ENCODE data around the gene DPEP1.
"Not testable (repeated sequence)": the region's sequence is repeated elsewhere in the genome, so short reads cannot be mapped to it uniquely, and the experiment has no call there.

The DPEP1 gene

GRCh38 chr16:89621698-89622409, 8.4 kb downstream of the DPEP1 start:
- DNase-seq: no peak

GRCh38 chr16:89623511-89624261, 10.2 kb downstream of the DPEP1 start:
- DNase-seq: no peak

- no peak for DNase-seq
Observed at GRCh38 chr16:89624777-89625761, 11.6 kb downstream of the DPEP1 start.

- DNase-seq: no peak
Observed at GRCh38 chr16:89629827-89630610, 16.6 kb downstream of the DPEP1 start.

GRCh38 chr16:89633064-89633631, 19.7 kb downstream of the DPEP1 start:
- DNase-seq: no peak

- DNase-seq: not testable (repeated sequence)
Observed at GRCh38 chr16:89634463-89635385, 21.3 kb downstream of the DPEP1 start.

GRCh38 chr16:89636663-89637062, 23.2 kb downstream of the DPEP1 start:
- DNase-seq: no peak

GRCh38 chr16:89637379-89637778, 23.9 kb downstream of the DPEP1 start:
- DNase-seq: no peak

GRCh38 chr16:89638455-89638854, 25.0 kb downstream of the DPEP1 start:
- DNase-seq: no peak

GRCh38 chr16:89639385-89639784, 25.9 kb downstream of the DPEP1 start:
- DNase-seq: no peak

GRCh38 chr16:89641458-89642119, 28.1 kb downstream of the DPEP1 start:
- no peak for DNase-seq

GRCh38 chr16:89642574-89642973, 29.1 kb downstream of the DPEP1 start:
- no peak for DNase-seq

GRCh38 chr16:89643769-89644300, 30.4 kb downstream of the DPEP1 start:
- DNase-seq: no peak

GRCh38 chr16:89645122-89645521, 31.7 kb downstream of the DPEP1 start:
- DNase-seq: no peak

- no peak for DNase-seq
Observed at GRCh38 chr16:89646270-89646669, 32.8 kb downstream of the DPEP1 start.

- no peak for DNase-seq
Observed at GRCh38 chr16:89646906-89647305, 33.5 kb downstream of the DPEP1 start.

- no peak for DNase-seq
Observed at GRCh38 chr16:89651584-89651983, 38.1 kb downstream of the DPEP1 start.

GRCh38 chr16:89653656-89654295, 40.3 kb downstream of the DPEP1 start:
- no peak for DNase-seq

- no peak for DNase-seq
Observed at GRCh38 chr16:89655062-89655643, 41.7 kb downstream of the DPEP1 start.
